Keratinocyte (primary cell): Measurements from ENCODE around the gene IL9R. TPM values are rescaled to one million over a fixed set of nuclear protein-coding genes. Genes with fewer than 3 reads are reported as not detected.
"Not testable (repeated sequence)": the region's sequence is repeated elsewhere in the genome, so short reads cannot be mapped to it uniquely, and the experiment has no call there.

Source experiments
- DNase-seq: peaks from one replicate; pipeline ENCODE4 v3.0.0-alpha.2; 2011; ENCODE audit warnings: low read depth, missing footprints, low spot score
- FAIRE-seq: peaks from 2 replicates; lab custom pipeline; 2011; peaks lifted over from hg19 to GRCh38; lab: Jason Lieb, UNC
- H2AFZ ChIP-seq: 2 replicates; pipeline ENCODE4 v1.6.0; 2012; ENCODE audit warnings: low read length, control low read depth, inconsistent platforms; ENCODE audit not compliant: control insufficient read depth
- H3K27ac ChIP-seq: 2 replicates; pipeline ENCODE4 v1.5.1; 2011; ENCODE audit warnings: low read length; ENCODE audit not compliant: control insufficient read depth, insufficient read depth
- H3K27me3 ChIP-seq: 3 replicates; pipeline ENCODE4 v1.6.0; 2011; ENCODE audit warnings: low read length; ENCODE audit not compliant: control insufficient read depth, insufficient read depth; ENCODE audit errors: extremely low read depth
- H3K36me3 ChIP-seq, 2 experiments: 2 replicates in 1 of 2; 3 replicates in 1 of 2; pipeline ENCODE4 v1.5.1; 2011; ENCODE audit warnings: low read length in 2 of 2, mild to moderate bottlenecking in 1 of 2; ENCODE audit not compliant: control insufficient read depth in 2 of 2, insufficient read depth in 2 of 2; ENCODE audit errors: extremely low read depth in 1 of 2
- H3K4me1 ChIP-seq: 3 replicates; pipeline ENCODE4 v1.5.1; 2011; ENCODE audit warnings: low read length; ENCODE audit not compliant: control insufficient read depth, insufficient read depth; ENCODE audit errors: extremely low read depth
- H3K4me2 ChIP-seq: 3 replicates; pipeline ENCODE4 v1.6.0; 2011; ENCODE audit warnings: low read depth, low read length; ENCODE audit not compliant: control insufficient read depth, insufficient read depth; ENCODE audit errors: extremely low read depth
- H3K4me3 ChIP-seq, 3 experiments: fragments of 200-600 bp in 1 of 3; sonication (generic) in 1 of 3; 2 replicates in 2 of 3; 3 replicates in 1 of 3; pipeline ENCODE4 v1.5.1; 2011 to 2016; ENCODE audit warnings: low read length in 3 of 3, mild to moderate bottlenecking in 3 of 3, control low read depth in 2 of 3, inconsistent platforms in 1 of 3, low read depth in 1 of 3, mixed read lengths in 1 of 3, mixed run types in 1 of 3, moderate library complexity in 1 of 3; ENCODE audit not compliant: control insufficient read depth in 2 of 3, insufficient read depth in 2 of 3; ENCODE audit errors: extremely low read depth in 1 of 3
- H3K79me2 ChIP-seq: 2 replicates; pipeline ENCODE4 v1.6.0; 2012; ENCODE audit warnings: low read length; ENCODE audit not compliant: control insufficient read depth, insufficient read depth
- H3K9ac ChIP-seq: 3 replicates; pipeline ENCODE4 v1.6.0; 2011; ENCODE audit warnings: low read length; ENCODE audit not compliant: control insufficient read depth, insufficient read depth; ENCODE audit errors: extremely low read depth
- H3K9me1 ChIP-seq: 3 replicates; pipeline ENCODE4 v1.6.0; 2011; ENCODE audit warnings: low read length; ENCODE audit not compliant: control insufficient read depth, insufficient read depth; ENCODE audit errors: extremely low read depth
- H3K9me3 ChIP-seq: 2 replicates; pipeline ENCODE4 v1.5.1; 2012; ENCODE audit warnings: low read depth, low read length; ENCODE audit not compliant: control insufficient read depth
- H4K20me1 ChIP-seq: 3 replicates; pipeline ENCODE4 v1.6.0; 2011; ENCODE audit warnings: low read length; ENCODE audit not compliant: control insufficient read depth, insufficient read depth; ENCODE audit errors: extremely low read depth
- EZH2 ChIP-seq: IDR thresholded peaks from one replicate; pipeline ENCODE4 v1.6.1; 2012; ENCODE audit warnings: inconsistent platforms, mild to moderate bottlenecking, low read length, moderate library complexity
- dilution Hi-C: fragments of 300-500 bp; cut with MboI; formaldehyde crosslinking; loops from one replicate; pipeline ENCODE4 v1.7.0; 2020; ENCODE audit warnings: low sequenced_read_pairs; ENCODE audit not compliant: extremely low pct_ligation_motif_present
- polyA plus RNA-seq, 5 experiments: library from polyadenylated mRNA; depleted of rRNA in 3 of 5; stranded (reverse) in 3 of 5; stranded (forward) in 1 of 5; unstranded in 1 of 5; fragments of >200 nt; gene quantifications; 1 replicate in 1 of 5; 2 replicates in 3 of 5; 3 replicates in 1 of 5; pipeline versions ENCODE4 v1.2.1 to v1.2.3, GENCODE V29; 2011 to 2012; ENCODE audit warnings: missing spikeins in 2 of 5, low read depth in 1 of 5, low replicate concordance in 1 of 5
- TF ChIP-seq, protein P1 (sequence below), 3 experiments: IDR thresholded peaks in 1 of 3; conservative IDR thresholded peaks in 1 of 3; optimal IDR thresholded peaks in 1 of 3; 2 replicates in 2 of 3; 3 replicates in 1 of 3; pipeline versions ENCODE3 to v1.5.1; 2011; ENCODE audit warnings: low read length in 3 of 3, mild to moderate bottlenecking in 3 of 3, moderate library complexity in 2 of 3, control low read depth in 1 of 3, inconsistent platforms in 1 of 3; ENCODE audit not compliant: insufficient read depth in 2 of 3; ENCODE audit errors: extremely low read depth in 1 of 3

Gene IL9R
- polyA plus RNA-seq, 1 donor (not counting 4 experiments of a cell fraction or from before 2014, with no cell fraction given): 0.45 TPM

- dilution Hi-C loops: no loop called here
- H3K4me3 ChIP-seq: no peak overlapping the region
- H3K27me3 ChIP-seq: no peaks in the 10 kb centered on the region
- no peaks in the 10 kb centered on the region for H3K9me1 ChIP-seq
- no peak overlapping the region for H3K27ac ChIP-seq
- H3K4me1 ChIP-seq: peaks cover 29% of the 10 kb centered on the region
- FAIRE-seq (no peak), DNase-seq (no peak)
- H3K79me2 ChIP-seq: no peaks in the 10 kb centered on the region
- H2AFZ ChIP-seq: no peak overlapping the region
- no peaks in the 10 kb centered on the region for H4K20me1 ChIP-seq
- no peak for TF ChIP-seq EZH2
- TF ChIP-seq, protein P1, sequence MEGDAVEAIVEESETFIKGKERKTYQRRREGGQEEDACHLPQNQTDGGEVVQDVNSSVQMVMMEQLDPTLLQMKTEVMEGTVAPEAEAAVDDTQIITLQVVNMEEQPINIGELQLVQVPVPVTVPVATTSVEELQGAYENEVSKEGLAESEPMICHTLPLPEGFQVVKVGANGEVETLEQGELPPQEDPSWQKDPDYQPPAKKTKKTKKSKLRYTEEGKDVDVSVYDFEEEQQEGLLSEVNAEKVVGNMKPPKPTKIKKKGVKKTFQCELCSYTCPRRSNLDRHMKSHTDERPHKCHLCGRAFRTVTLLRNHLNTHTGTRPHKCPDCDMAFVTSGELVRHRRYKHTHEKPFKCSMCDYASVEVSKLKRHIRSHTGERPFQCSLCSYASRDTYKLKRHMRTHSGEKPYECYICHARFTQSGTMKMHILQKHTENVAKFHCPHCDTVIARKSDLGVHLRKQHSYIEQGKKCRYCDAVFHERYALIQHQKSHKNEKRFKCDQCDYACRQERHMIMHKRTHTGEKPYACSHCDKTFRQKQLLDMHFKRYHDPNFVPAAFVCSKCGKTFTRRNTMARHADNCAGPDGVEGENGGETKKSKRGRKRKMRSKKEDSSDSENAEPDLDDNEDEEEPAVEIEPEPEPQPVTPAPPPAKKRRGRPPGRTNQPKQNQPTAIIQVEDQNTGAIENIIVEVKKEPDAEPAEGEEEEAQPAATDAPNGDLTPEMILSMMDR (optimal IDR thresholded peaks at IDR 0.05 in 1 of 3, IDR thresholded peaks at IDR 0.05 in 1 of 3, conservative IDR thresholded peaks at IDR 0.05 in 1 of 3; ENCODE audit: extremely low read depth in 1 of 3, insufficient read depth in 2 of 3, low read length in 3 of 3): no peak
- no peaks in the 10 kb centered on the region for H3K9me3 ChIP-seq
- no peak overlapping the region for H3K4me2 ChIP-seq
- no peak overlapping the region for H3K9ac ChIP-seq
- no peaks in the 10 kb centered on the region for H3K36me3 ChIP-seq
Observed at GRCh38 chrX:155998761-155999510, 1.4 kb downstream of the IL9R start.

- H3K36me3 ChIP-seq, H3K27ac ChIP-seq, FAIRE-seq, H3K9me1 ChIP-seq, H3K4me3 ChIP-seq, dilution Hi-C loops, H3K79me2 ChIP-seq, H3K9ac ChIP-seq, H3K27me3 ChIP-seq, H3K4me2 ChIP-seq, H4K20me1 ChIP-seq, DNase-seq, H3K9me3 ChIP-seq, H2AFZ ChIP-seq: not testable (repeated sequence)
- H3K4me1 ChIP-seq: peaks cover 36% of the 10 kb centered on the region
Observed at GRCh38 chrX:155999751-156000150, 2.3 kb downstream of the IL9R start.
